ENCODE data around the gene VSTM1. TPM values are rescaled to one million over a fixed set of nuclear protein-coding genes. Genes with fewer than 3 reads are reported as not detected.
"Not testable (repeated sequence)": the region's sequence is repeated elsewhere in the genome, so short reads cannot be mapped to it uniquely, and the experiment has no call there.

Gene VSTM1
- total RNA-seq, 2 donors from 2014 or later: not detected

GRCh38 chr19:54105796-54106195 is 42.1 kb upstream of the VSTM1 start:
- no peak for DNase-seq (ENCODE audit: low spot score)
- no peak overlapping the region for H3K4me3 ChIP-seq
- no peaks in the 10 kb centered on the region for H3K27me3 ChIP-seq (replicated peaks; ENCODE audit: insufficient read depth)
- ATAC-seq (ENCODE audit: insufficient number of reproducible peaks, low FRiP score, low read depth): no peak
- H3K9me3 ChIP-seq: no peaks in the 10 kb centered on the region
- peaks cover 7 to 13% of the 10 kb centered on the region in 2 donors for H3K4me1 ChIP-seq (ENCODE audit: control insufficient read depth in 1 of 2, low read depth in 2 of 2)
- no peak for TF ChIP-seq CTCF (IDR thresholded peaks at IDR 0.05)
- H3K27ac ChIP-seq: no peak overlapping the region
- H3K36me3 ChIP-seq: peaks cover 40% of the 10 kb centered on the region

GRCh38 chr19:54104998-54105715 is 41.5 kb upstream of the VSTM1 start:
- H3K27me3 ChIP-seq (replicated peaks; ENCODE audit: insufficient read depth): no peaks in the 10 kb centered on the region
- H3K4me1 ChIP-seq (ENCODE audit: control insufficient read depth in 1 of 2, low read depth in 2 of 2): peaks cover 7 to 13% of the 10 kb centered on the region in 2 donors
- no peak overlapping the region for H3K27ac ChIP-seq
- no peak overlapping the region for H3K4me3 ChIP-seq
- ATAC-seq (ENCODE audit: insufficient number of reproducible peaks, low FRiP score, low read depth) (no peak), DNase-seq (ENCODE audit: low spot score) (no peak)
- no peaks in the 10 kb centered on the region for H3K9me3 ChIP-seq
- no peak for TF ChIP-seq CTCF (IDR thresholded peaks at IDR 0.05)
- peaks cover 35% of the 10 kb centered on the region for H3K36me3 ChIP-seq

DNA sequence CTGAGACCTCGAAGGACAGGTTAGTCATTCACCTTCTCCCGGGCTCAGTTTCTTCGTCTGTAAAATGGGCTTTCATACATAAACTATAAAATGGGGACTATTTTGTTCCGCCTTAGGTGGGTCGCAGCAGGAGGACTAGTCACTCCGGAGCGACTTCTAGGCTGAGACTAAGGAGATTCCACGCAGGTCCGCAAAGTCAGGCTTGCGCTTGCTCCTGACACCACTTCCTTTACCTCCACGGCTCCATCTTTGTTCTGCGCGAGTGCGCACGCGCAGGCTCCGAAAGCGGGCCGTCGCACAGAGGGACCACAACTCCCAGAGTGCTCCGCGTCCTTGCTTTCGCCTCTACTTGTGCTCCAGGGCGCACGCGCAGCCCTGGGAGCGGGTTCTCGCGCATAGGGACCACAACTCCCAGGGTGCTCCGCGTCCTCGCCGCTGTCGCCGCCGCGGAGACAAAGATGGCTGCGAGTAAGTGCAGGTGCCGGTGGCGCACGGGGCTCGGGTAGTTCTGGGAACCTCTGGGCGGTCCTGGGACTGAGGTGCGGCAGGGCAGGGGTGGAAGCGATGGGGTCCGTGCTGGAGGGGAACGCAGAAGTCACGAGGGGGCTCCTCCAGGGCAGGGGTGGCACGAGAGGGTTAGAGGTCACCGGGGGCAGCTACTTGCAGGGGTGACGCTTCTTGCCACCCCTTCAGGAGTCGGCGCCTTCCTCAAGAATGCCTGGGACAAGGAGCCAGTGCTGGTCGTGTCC is 38.9 kb upstream of the VSTM1 start, which contains the start of gene NDUFA3:
Gene NDUFA3 (plus strand): TSS at position 435 of the 749 bp plus-strand sequence. CDS start 24 bp downstream, at position 459.
- Histone ChIP-seq H3K4me3 (peak within 1 kb of the TSS; percentile 97), H3K36me3 (peaks cover 13% of the 10 kb centered on the region), H3K4me1 (ENCODE audit: control insufficient read depth in 1 of 2, low read depth in 2 of 2) (peaks cover 7 to 13% of the 10 kb centered on the region in 2 donors), H3K27me3 (replicated peaks; ENCODE audit: insufficient read depth) (no peaks in the 10 kb centered on the region), H3K27ac (peak within 1 kb of the TSS; percentile 23 to 54), H3K9me3 (no peaks in the 10 kb centered on the region)
- peak; percentile 86 for ATAC-seq (ENCODE audit: insufficient number of reproducible peaks, low FRiP score, low read depth)
- TF ChIP-seq CTCF (IDR thresholded peaks at IDR 0.05): no peak
- peak; percentile 89 for DNase-seq (ENCODE audit: low spot score)

DNA sequence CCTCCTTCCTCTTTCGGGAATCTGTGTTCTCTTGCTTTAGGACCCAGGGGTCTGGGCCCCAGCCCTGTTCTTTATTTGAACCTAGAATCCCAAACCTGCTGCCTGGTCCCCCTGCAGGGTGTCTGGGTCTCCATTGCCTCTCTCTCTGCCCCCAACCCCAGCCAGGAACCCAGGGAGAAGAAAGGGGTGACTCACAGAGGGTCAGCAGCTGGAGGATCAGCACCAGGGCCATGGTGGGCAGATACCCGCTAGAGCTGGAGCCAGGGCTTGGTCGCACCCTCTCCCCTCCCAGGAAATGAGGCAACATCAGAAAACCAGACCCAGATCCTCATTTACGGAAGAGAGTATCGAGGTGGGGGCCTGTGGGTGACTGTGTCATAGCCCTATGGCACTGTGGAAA is 36.9 kb upstream of the VSTM1 start, which contains the start of gene OSCAR:
Gene OSCAR (minus strand): TSS at position 243 of the 400 bp plus-strand sequence. CDS start 11 bp downstream, at position 232.
- Histone ChIP-seq H3K27ac (no peak within 1 kb of the TSS), H3K4me1 (ENCODE audit: control insufficient read depth in 1 of 2, low read depth in 2 of 2) (peaks cover 11 to 21% of the 10 kb centered on the region in 2 donors), H3K27me3 (replicated peaks; ENCODE audit: insufficient read depth) (no peaks in the 10 kb centered on the region), H3K9me3 (no peaks in the 10 kb centered on the region), H3K4me3 (peak within 1 kb of the TSS; percentile 52), H3K36me3 (peaks cover 2% of the 10 kb centered on the region)
- ATAC-seq (ENCODE audit: insufficient number of reproducible peaks, low FRiP score, low read depth): no peak
- TF ChIP-seq CTCF (IDR thresholded peaks at IDR 0.05): no peak
- no peak for DNase-seq (ENCODE audit: low spot score)

DNA sequence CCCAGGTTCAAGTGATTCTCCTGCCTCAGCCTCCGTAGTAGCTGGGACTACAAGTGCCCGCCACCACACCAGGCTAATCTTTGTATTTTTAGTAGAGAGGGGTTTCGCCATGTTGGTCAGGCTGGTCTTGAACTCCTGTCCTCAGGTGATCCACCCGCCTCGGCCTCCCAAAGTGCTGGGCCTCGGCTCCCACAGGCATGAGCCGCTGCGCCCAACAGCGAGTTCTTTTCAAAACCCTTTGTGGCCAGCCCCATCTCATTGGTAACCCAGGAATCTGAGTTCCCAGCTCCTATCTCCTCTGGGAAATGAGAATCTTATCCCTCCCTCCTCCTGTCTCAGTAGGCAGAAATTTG is 36.2 kb upstream of the VSTM1 start:
- not testable (repeated sequence) for DNase-seq (ENCODE audit: low spot score); ATAC-seq (ENCODE audit: insufficient number of reproducible peaks, low FRiP score, low read depth); H3K36me3 ChIP-seq; H3K9me3 ChIP-seq; H3K27ac ChIP-seq; H3K27me3 ChIP-seq (replicated peaks; ENCODE audit: insufficient read depth)
- H3K4me1 ChIP-seq (ENCODE audit: control insufficient read depth in 1 of 2, low read depth in 2 of 2): peaks cover 13 to 25% of the 10 kb centered on the region in 2 donors
- H3K4me3 ChIP-seq: peak overlapping the region; percentile 52

All from thoracic aorta (tissue), 2 donors.